ENCODE measurements around the gene HAAO.

HAAO gene

GRCh38 chr2:42815726-42816125, 23.3 kb upstream of the HAAO start:
- no peak for DNase-seq (ENCODE audit: low read depth in 2 of 2, low spot score in 1 of 2)

- DNase-seq (ENCODE audit: low read depth in 2 of 2, low spot score in 1 of 2): no peak
These were observed 21.4 kb upstream of the HAAO start for GRCh38 chr2:42813763-42814162.

- DNase-seq (ENCODE audit: low read depth in 2 of 2, low spot score in 1 of 2): no peak
These were observed 20.6 kb upstream of the HAAO start for GRCh38 chr2:42812899-42813479.

- DNase-seq (ENCODE audit: low read depth in 2 of 2, low spot score in 1 of 2): peak in 1 of 2 donors; percentile 11
These were observed 18.8 kb upstream of the HAAO start for GRCh38 chr2:42810971-42811811.

GRCh38 chr2:42810121-42810970, 18.0 kb upstream of the HAAO start:
- peak; percentile 86 to 89 for DNase-seq (ENCODE audit: low read depth in 2 of 2, low spot score in 1 of 2)

- DNase-seq (ENCODE audit: low read depth in 2 of 2, low spot score in 1 of 2): peak in 1 of 2 donors; percentile 43
These were observed 17.4 kb upstream of the HAAO start for GRCh38 chr2:42809819-42810120.

GRCh38 chr2:42809131-42809818, 16.9 kb upstream of the HAAO start:
- no peak for DNase-seq (ENCODE audit: low read depth in 2 of 2, low spot score in 1 of 2)

- DNase-seq (ENCODE audit: low read depth in 2 of 2, low spot score in 1 of 2): no peak
These were observed 15.9 kb upstream of the HAAO start for GRCh38 chr2:42808301-42808700.

- no peak for DNase-seq (ENCODE audit: low read depth in 2 of 2, low spot score in 1 of 2)
These were observed 14.4 kb upstream of the HAAO start for GRCh38 chr2:42806786-42807185.

- DNase-seq (ENCODE audit: low read depth in 2 of 2, low spot score in 1 of 2): no peak
These were observed 12.5 kb upstream of the HAAO start for GRCh38 chr2:42804891-42805290.

GRCh38 chr2:42804338-42804737, 12.0 kb upstream of the HAAO start:
- DNase-seq (ENCODE audit: low read depth in 2 of 2, low spot score in 1 of 2): no peak

GRCh38 chr2:42802150-42802549, 9.8 kb upstream of the HAAO start:
- no peak for DNase-seq (ENCODE audit: low read depth in 2 of 2, low spot score in 1 of 2)

GRCh38 chr2:42801381-42801780, 9.0 kb upstream of the HAAO start:
- no peak for DNase-seq (ENCODE audit: low read depth in 2 of 2, low spot score in 1 of 2)

GRCh38 chr2:42800981-42801380, 8.6 kb upstream of the HAAO start:
- no peak for DNase-seq (ENCODE audit: low read depth in 2 of 2, low spot score in 1 of 2)

GRCh38 chr2:42800461-42800962, 8.1 kb upstream of the HAAO start:
- DNase-seq (ENCODE audit: low read depth in 2 of 2, low spot score in 1 of 2): no peak

GRCh38 chr2:42799881-42800280, 7.5 kb upstream of the HAAO start:
- DNase-seq (ENCODE audit: low read depth in 2 of 2, low spot score in 1 of 2): no peak

- DNase-seq (ENCODE audit: low read depth in 2 of 2, low spot score in 1 of 2): no peak
These were observed 4.9 kb upstream of the HAAO start for GRCh38 chr2:42797281-42797680.

GRCh38 chr2:42796427-42797248, 4.3 kb upstream of the HAAO start:
- no peak for DNase-seq (ENCODE audit: low read depth in 2 of 2, low spot score in 1 of 2)

GRCh38 chr2:42795841-42796301, 3.5 kb upstream of the HAAO start:
- no peak for DNase-seq (ENCODE audit: low read depth in 2 of 2, low spot score in 1 of 2)

GRCh38 chr2:42795275-42795674, 2.9 kb upstream of the HAAO start:
- DNase-seq (ENCODE audit: low read depth in 2 of 2, low spot score in 1 of 2): no peak
